H1 (cell line): Measurements from ENCODE around the gene F10. TPM values are rescaled to one million over a fixed set of nuclear protein-coding genes. Genes with fewer than 3 reads are reported as not detected.

Source experiments
- CHD1 ChIP-seq: IDR thresholded peaks from 2 replicates; pipeline ENCODE4 v1.6.1; 2012; ENCODE audit warnings: low read depth, low read length, improper control_type of control experiment
- JUND ChIP-seq: IDR thresholded peaks from 2 replicates; pipeline ENCODE4 v1.6.1; 2011; ENCODE audit warnings: mild to moderate bottlenecking, improper control_type of control experiment, low read length
- RFX5 ChIP-seq: IDR thresholded peaks from 2 replicates; pipeline ENCODE4 v1.6.1; 2011; ENCODE audit warnings: low read depth, low read length, improper control_type of control experiment, borderline replicate concordance
- SP1 ChIP-seq: IDR thresholded peaks from 2 replicates; pipeline ENCODE4 v1.6.1; 2011; ENCODE audit warnings: low read depth, low read length
- polyA plus RNA-seq, 7 experiments: library from polyadenylated mRNA; depleted of rRNA in 3 of 7; stranded (reverse) in 5 of 7; unstranded in 2 of 7; fragments of >200 nt in 5 of 7; fragments of 200-250 nt in 2 of 7; gene quantifications; 1 replicate in 5 of 7; 2 replicates in 1 of 7; 4 replicates in 1 of 7; pipeline versions ENCODE4 v1.2.1 to v1.2.3, GENCODE V29; 2011 to 2013; ENCODE audit warnings: missing spikeins in 2 of 7, mixed read lengths in 2 of 7
- total RNA-seq: library from RNA; stranded (reverse); fragmentation: NEBNext Ultra II Directional; extraction: Animal tissue kit (Norgen Biotek cat#: 25700); gene quantifications from 2 replicates; pipeline ENCODE4 v1.2.1, GENCODE V29; 2021
- TF ChIP-seq, protein P1 (sequence below): IDR thresholded peaks from 2 replicates; pipeline ENCODE4 v1.6.1; 2011; ENCODE audit warnings: low read depth, mild to moderate bottlenecking, low read length; ENCODE audit not compliant: insufficient read depth
- TF ChIP-seq, protein P2 (sequence below): IDR thresholded peaks from 2 replicates; pipeline ENCODE4 v1.6.1; 2012; ENCODE audit warnings: low read length, inconsistent platforms
- TF ChIP-seq, protein P3 (sequence below): IDR thresholded peaks from 2 replicates; pipeline ENCODE4 v1.6.1; 2011; ENCODE audit warnings: low read length, improper control_type of control experiment

The F10 gene
- total and polyA plus RNA-seq, 2 of the 8 experiments (the other 6 are each of a cell fraction or from before 2014, with no cell fraction given), result 2.0 to 4.2 TPM

DNA sequence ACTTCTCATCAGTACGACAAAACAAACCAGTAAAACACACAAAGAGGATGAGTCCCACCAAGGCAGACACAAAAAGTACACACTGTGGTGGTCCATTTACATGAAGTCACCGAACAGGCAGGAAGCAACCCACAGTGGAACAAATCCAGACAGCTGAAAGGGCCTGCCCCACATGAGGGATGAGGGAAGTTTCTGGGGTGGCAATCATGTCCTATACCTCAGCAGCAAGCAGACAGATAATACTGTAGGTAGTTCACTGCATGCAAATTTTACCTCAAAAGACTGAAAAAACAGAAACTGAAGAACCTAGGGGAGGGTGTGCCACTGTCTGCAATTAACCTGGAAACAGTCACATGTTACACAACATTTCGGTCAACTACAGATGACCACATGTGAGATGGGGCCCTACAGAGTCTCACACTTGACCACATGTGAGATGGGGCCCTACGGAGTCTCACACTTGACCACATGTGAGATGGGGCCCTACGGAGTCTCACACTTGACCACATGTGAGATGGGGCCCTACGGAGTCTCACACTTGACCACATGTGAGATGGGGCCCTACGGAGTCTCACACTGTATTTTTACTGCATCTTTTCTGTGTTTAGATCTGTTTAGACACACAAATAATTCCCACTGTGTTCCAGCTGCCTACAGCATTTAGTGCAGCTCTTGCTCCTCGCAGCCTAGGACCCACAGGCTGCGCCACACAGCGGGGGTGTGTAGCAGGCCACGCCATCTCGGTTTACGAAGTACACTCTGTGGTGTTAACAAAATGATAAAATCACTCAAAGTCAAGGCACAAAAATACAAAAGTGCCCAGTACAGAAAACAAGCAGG, 63.7 kb downstream of the F10 start (continued):
- TF ChIP-seq, protein P1, sequence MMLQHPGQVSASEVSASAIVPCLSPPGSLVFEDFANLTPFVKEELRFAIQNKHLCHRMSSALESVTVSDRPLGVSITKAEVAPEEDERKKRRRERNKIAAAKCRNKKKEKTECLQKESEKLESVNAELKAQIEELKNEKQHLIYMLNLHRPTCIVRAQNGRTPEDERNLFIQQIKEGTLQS, result no peak
- no peak for TF ChIP-seq RFX5
- TF ChIP-seq SP1, result no peak
- no peak for TF ChIP-seq JUND
- TF ChIP-seq CHD1, result no peak
- TF ChIP-seq, protein P2, sequence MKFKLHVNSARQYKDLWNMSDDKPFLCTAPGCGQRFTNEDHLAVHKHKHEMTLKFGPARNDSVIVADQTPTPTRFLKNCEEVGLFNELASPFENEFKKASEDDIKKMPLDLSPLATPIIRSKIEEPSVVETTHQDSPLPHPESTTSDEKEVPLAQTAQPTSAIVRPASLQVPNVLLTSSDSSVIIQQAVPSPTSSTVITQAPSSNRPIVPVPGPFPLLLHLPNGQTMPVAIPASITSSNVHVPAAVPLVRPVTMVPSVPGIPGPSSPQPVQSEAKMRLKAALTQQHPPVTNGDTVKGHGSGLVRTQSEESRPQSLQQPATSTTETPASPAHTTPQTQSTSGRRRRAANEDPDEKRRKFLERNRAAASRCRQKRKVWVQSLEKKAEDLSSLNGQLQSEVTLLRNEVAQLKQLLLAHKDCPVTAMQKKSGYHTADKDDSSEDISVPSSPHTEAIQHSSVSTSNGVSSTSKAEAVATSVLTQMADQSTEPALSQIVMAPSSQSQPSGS, result no peak
- TF ChIP-seq, protein P3, sequence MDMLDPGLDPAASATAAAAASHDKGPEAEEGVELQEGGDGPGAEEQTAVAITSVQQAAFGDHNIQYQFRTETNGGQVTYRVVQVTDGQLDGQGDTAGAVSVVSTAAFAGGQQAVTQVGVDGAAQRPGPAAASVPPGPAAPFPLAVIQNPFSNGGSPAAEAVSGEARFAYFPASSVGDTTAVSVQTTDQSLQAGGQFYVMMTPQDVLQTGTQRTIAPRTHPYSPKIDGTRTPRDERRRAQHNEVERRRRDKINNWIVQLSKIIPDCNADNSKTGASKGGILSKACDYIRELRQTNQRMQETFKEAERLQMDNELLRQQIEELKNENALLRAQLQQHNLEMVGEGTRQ, result no peak
